ENCODE data around the gene DYNLL1.
"Not testable (repeated sequence)": the region's sequence is repeated elsewhere in the genome, so short reads cannot be mapped to it uniquely, and the experiment has no call there.

DYNLL1 gene

GRCh38 chr12:120481022-120481767 lies 14.7 kb upstream of the DYNLL1 start:
- H3K9me3 Mint-ChIP-seq: no peaks in the 10 kb centered on the region
- H3K27ac Mint-ChIP-seq: no peak overlapping the region
- no peak for DNase-seq
- H3K4me3 Mint-ChIP-seq: no peak overlapping the region
- H3K27me3 Mint-ChIP-seq (ENCODE audit: low read depth, poor library complexity): no peaks in the 10 kb centered on the region
- peaks cover 4% of the 10 kb centered on the region for H3K4me1 Mint-ChIP-seq
- H3K36me3 Mint-ChIP-seq (ENCODE audit: low read depth): peaks cover 17% of the 10 kb centered on the region
- no peak for TF ChIP-seq CTCF (IDR thresholded peaks at IDR 0.05)

GRCh38 chr12:120483621-120484020 lies 12.3 kb upstream of the DYNLL1 start:
- no peak overlapping the region for H3K27ac Mint-ChIP-seq
- DNase-seq: no peak
- TF ChIP-seq CTCF (IDR thresholded peaks at IDR 0.05): no peak
- H3K27me3 Mint-ChIP-seq (ENCODE audit: low read depth, poor library complexity): no peaks in the 10 kb centered on the region
- H3K4me1 Mint-ChIP-seq: peaks cover 11% of the 10 kb centered on the region
- peaks cover 17% of the 10 kb centered on the region for H3K36me3 Mint-ChIP-seq (ENCODE audit: low read depth)
- H3K4me3 Mint-ChIP-seq: no peak overlapping the region
- H3K9me3 Mint-ChIP-seq: no peaks in the 10 kb centered on the region

- no peak for TF ChIP-seq CTCF (IDR thresholded peaks at IDR 0.05)
- Mint-ChIP-seq H3K36me3 (ENCODE audit: low read depth) (peaks cover 23% of the 10 kb centered on the region), H3K4me1 (peaks cover 16% of the 10 kb centered on the region), H3K9me3 (no peaks in the 10 kb centered on the region), H3K4me3 (no peak overlapping the region), H3K27ac (no peak overlapping the region), H3K27me3 (ENCODE audit: low read depth, poor library complexity) (peaks cover 3% of the 10 kb centered on the region)
- no peak for DNase-seq
These were observed 9.7 kb upstream of the DYNLL1 start for GRCh38 chr12:120485961-120486881.

- not testable (repeated sequence) for H3K9me3 Mint-ChIP-seq
These were observed 8.4 kb upstream of the DYNLL1 start for GRCh38 chr12:120487552-120487951.

DNA sequence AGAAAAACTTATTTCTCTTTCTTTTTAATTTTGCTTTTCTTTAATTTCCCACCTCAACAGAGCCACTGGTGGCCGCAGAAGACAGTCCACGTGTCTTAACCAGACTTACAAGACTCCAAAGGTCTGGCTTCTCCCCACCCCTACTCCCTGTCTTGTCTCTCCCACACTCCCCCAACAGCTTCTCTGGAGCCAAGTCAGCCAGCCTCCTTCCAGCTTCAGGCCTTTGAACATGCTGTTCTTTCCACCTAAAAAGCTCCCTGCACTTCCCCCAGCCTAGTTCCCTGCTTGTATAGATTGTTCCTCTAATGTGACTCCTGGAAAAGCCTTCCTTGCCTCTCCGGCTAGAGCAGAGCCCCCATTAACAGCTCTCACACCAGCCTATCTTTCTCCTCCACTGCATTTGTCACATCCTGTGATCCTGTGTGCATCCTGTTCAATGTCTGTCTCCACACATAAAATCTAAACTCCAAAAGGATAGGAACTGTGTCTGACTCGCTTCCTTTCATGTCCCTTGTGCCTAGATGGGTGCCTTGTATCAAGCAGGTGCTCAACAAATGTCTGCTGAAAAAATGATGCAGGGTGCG lies 7.8 kb upstream of the DYNLL1 start:
- Mint-ChIP-seq H3K4me3 (no peak overlapping the region), H3K36me3 (ENCODE audit: low read depth) (peaks cover 11% of the 10 kb centered on the region), H3K27me3 (ENCODE audit: low read depth, poor library complexity) (peaks cover 3% of the 10 kb centered on the region), H3K9me3 (no peaks in the 10 kb centered on the region), H3K27ac (peak overlapping the region; percentile 76), H3K4me1 (peaks cover 16% of the 10 kb centered on the region)
- no peak for DNase-seq
- no peak for TF ChIP-seq CTCF (IDR thresholded peaks at IDR 0.05)

More at GRCh38 chr12:120487552-120487951, 8.4 kb upstream of the DYNLL1 start:
- H3K27ac Mint-ChIP-seq; H3K27me3 Mint-ChIP-seq (ENCODE audit: low read depth, poor library complexity); H3K4me3 Mint-ChIP-seq; DNase-seq: not testable (repeated sequence)
- H3K36me3 Mint-ChIP-seq (ENCODE audit: low read depth): peaks cover 14% of the 10 kb centered on the region
- peaks cover 16% of the 10 kb centered on the region for H3K4me1 Mint-ChIP-seq

- Mint-ChIP-seq H3K27me3 (ENCODE audit: low read depth, poor library complexity) (peaks cover 3% of the 10 kb centered on the region), H3K4me3 (no peak overlapping the region), H3K36me3 (ENCODE audit: low read depth) (peaks cover 9% of the 10 kb centered on the region), H3K4me1 (peaks cover 16% of the 10 kb centered on the region), H3K9me3 (no peaks in the 10 kb centered on the region), H3K27ac (peak overlapping the region; percentile 20)
- TF ChIP-seq CTCF (IDR thresholded peaks at IDR 0.05): no peak
- no peak for DNase-seq
These were observed 6.9 kb upstream of the DYNLL1 start for GRCh38 chr12:120489018-120489417.
